CD8-positive, alpha-beta memory T cell (primary cell): ENCODE data around the gene FAM184B. TPM values are rescaled to one million over a fixed set of nuclear protein-coding genes. Genes with fewer than 3 reads are reported as not detected.
A peak's percentile ranks its signal among the peaks of the same experiment; 100 is the strongest.

ENCODE experiments used
- CTCF ChIA-PET: fragments of 350-600 bp; sonication (Branson Sonifier 250); formaldehyde crosslinking; loops from one replicate; lab custom pipeline; 2021; ENCODE audit warnings: antibody characterized with exemption; lab: Charles Lee
- POLR2A ChIA-PET: fragments of 350-600 bp; sonication (Branson Sonifier 250); formaldehyde crosslinking; loops from one replicate; lab custom pipeline; 2021; ENCODE audit warnings: antibody characterized with exemption; lab: Charles Lee
- DNase-seq, 5 donors: peaks; one replicate each; pipeline versions ENCODE4 v3.0.0 to v3.0.0-alpha.2; 2020 to 2022; ENCODE audit warnings: mixed read lengths in 1 of 5
- H3K27ac ChIP-seq: one replicate; pipeline ENCODE4 v1.7.0; 2013; ENCODE audit warnings: low read depth, mild to moderate bottlenecking, low read length, moderate library complexity
- H3K27me3 ChIP-seq: 2 replicates; pipeline ENCODE4 v1.7.0; 2013; ENCODE audit warnings: low read length, mild to moderate bottlenecking; ENCODE audit not compliant: insufficient read depth, poor library complexity, severe bottlenecking
- H3K36me3 ChIP-seq: 2 replicates; pipeline ENCODE4 v1.7.0; 2013; ENCODE audit warnings: mild to moderate bottlenecking, low read length, moderate library complexity; ENCODE audit not compliant: insufficient read depth
- H3K4me1 ChIP-seq: 2 replicates; pipeline ENCODE4 v1.7.0; 2013; ENCODE audit warnings: mild to moderate bottlenecking, low read length, moderate library complexity; ENCODE audit not compliant: insufficient read depth
- H3K4me3 ChIP-seq: 2 replicates; pipeline ENCODE4 v1.7.0; 2013; ENCODE audit warnings: mild to moderate bottlenecking, low read length
- H3K9me3 ChIP-seq: 2 replicates; pipeline ENCODE4 v1.7.0; 2013; ENCODE audit warnings: mild to moderate bottlenecking, low read length
- H3K27ac Mint-ChIP-seq, 8 donors: one replicate each; pipeline ENCODE4 v1.8.0; 2020 to 2021; ENCODE audit warnings: mixed read lengths in 8 of 8, mild to moderate bottlenecking in 6 of 8, inconsistent platforms in 3 of 8, moderate library complexity in 3 of 8
- H3K27me3 Mint-ChIP-seq, 2 donors: one replicate each; pipeline ENCODE4 v1.8.0; 2020 to 2021; ENCODE audit warnings: mixed read lengths in 2 of 2, mild to moderate bottlenecking in 1 of 2, moderate library complexity in 1 of 2
- H3K36me3 Mint-ChIP-seq, 3 donors: one replicate each; pipeline ENCODE4 v1.8.0; 2020 to 2021; ENCODE audit warnings: mixed read lengths in 3 of 3, inconsistent platforms in 1 of 3, mild to moderate bottlenecking in 1 of 3
- H3K4me1 Mint-ChIP-seq, 3 donors: one replicate each; pipeline ENCODE4 v1.8.0; 2020 to 2021; ENCODE audit warnings: mixed read lengths in 3 of 3, inconsistent platforms in 1 of 3, mild to moderate bottlenecking in 1 of 3
- H3K4me3 Mint-ChIP-seq, 7 donors: one replicate each; pipeline ENCODE4 v1.8.0; 2020 to 2021; ENCODE audit warnings: mixed read lengths in 7 of 7, mild to moderate bottlenecking in 6 of 7, moderate library complexity in 4 of 7, inconsistent platforms in 2 of 7
- H3K9me3 Mint-ChIP-seq, 5 donors: one replicate each; pipeline ENCODE4 v1.8.0; 2020 to 2022; ENCODE audit warnings: mixed read lengths in 5 of 5, mild to moderate bottlenecking in 3 of 5, moderate library complexity in 2 of 5, inconsistent platforms in 1 of 5
- polyA plus RNA-seq: library from polyadenylated mRNA; unstranded; fragments of 300-500 nt; fragmentation: Illumina TruSeq; gene quantifications from one replicate; pipeline ENCODE4 v1.2.3, GENCODE V29; 2021
- total RNA-seq, 2 experiments: library from RNA; stranded (reverse); gene quantifications; one replicate each; pipeline ENCODE4 v1.2.3, GENCODE V29; 2021

Gene FAM184B
- total and polyA plus RNA-seq, 3 experiments from 2014 or later: 0.02 TPM; not detected in 2

DNA sequence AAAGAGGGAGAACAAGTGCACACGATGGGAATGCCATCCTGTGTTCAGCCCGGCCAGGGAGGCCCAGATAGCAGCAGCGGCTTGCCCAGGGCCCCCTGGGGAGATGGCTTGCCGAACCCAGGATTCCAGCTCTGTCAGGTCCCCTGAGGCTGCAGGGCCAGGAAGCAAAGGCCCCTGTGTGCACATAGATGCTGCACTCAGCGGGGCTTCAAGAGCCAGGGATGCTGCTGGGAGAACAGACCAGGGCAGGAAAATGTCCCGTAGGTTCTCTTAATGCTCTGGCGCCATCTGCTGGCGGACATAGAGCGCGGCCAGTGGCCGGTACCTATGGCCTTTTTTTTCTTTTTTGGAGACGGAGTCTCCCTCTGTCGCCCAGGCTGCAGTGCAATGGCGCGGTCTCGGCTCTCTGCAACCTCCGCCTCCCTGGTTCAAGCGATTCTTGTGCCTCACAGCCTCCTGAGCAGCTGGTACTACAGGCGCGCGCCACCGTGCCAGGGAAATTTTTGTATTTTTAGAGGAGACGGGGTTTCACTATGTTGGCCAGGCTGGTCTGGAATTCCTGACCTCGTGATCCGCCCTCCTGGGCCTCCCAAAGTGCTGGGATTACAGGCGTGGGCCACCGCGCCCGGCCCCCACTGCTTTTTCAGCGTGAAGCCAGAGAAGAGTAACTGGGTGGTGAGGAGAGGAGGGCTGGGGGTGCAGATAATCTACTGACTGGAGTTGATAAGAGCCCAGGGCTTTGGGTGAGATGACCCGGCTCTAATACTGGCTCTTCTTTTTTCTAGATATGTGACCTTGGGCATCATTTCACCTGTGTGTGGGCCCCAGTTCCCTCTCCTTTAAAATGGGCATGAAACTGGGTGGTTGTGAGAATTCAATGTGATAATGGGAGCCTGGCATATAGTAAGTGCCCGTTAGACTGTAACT is 144.5 kb downstream of the FAM184B start:
- H3K4me3 ChIP-seq: no peak overlapping the region
- H3K36me3 ChIP-seq: peaks cover 24% of the 10 kb centered on the region
- Mint-ChIP-seq H3K9me3 (no peaks in the 10 kb centered on the region), H3K36me3 (peaks cover 0 to 37% (median 11%) of the 10 kb centered on the region in 3 donors), H3K27me3 (no peaks in the 10 kb centered on the region), H3K27ac (peak overlapping the region in 3 of 8 donors; percentile 47 to 89 (median 54)), H3K4me3 (no peak overlapping the region), H3K4me1 (peaks cover 0 to 4% (median 3%) of the 10 kb centered on the region in 3 donors)
- no peaks in the 10 kb centered on the region for H3K9me3 ChIP-seq
- ChIA-PET CTCF (interaction anchor here (0.9 to 4.5 kb wide), 13 partner anchors 10 to 180 kb away, joined by 3 to 53 read pairs (median 3); partner anchors contain the start of gene MED28), POLR2A (no interaction called here)
- DNase-seq: peak; percentile 50 to 78 (median 62)
- H3K27ac ChIP-seq: no peak overlapping the region
- no peaks in the 10 kb centered on the region for H3K27me3 ChIP-seq
- no peaks in the 10 kb centered on the region for H3K4me1 ChIP-seq

DNA sequence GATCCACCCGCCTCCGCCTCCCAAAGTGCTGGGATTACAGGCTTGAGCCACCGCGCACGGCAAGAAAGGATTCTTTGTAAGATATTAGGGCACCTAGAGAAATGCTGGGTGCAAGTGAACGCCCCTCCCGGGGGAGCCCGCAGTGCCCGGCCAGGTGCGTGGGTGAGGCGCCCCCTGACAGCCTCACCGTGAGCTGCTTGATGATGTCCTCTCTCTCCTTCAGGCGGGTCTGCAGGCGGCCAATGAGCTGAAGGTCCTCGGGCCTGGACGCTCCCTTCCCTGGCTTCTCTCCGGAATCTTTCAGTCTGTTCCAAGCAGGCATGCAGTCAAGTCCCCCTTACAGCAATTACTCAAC is 145.1 kb downstream of the FAM184B start:
- Histone ChIP-seq H3K27me3 (no peaks in the 10 kb centered on the region), H3K4me3 (no peak overlapping the region), H3K9me3 (no peaks in the 10 kb centered on the region), H3K36me3 (peaks cover 30% of the 10 kb centered on the region), H3K27ac (no peak overlapping the region), H3K4me1 (no peaks in the 10 kb centered on the region)
- peaks cover 0 to 8% (median 5%) of the 10 kb centered on the region in 3 donors for H3K4me1 Mint-ChIP-seq
- H3K36me3 Mint-ChIP-seq: peaks cover 0 to 43% (median 11%) of the 10 kb centered on the region in 3 donors
- ChIA-PET POLR2A (interaction anchor here (0.6 kb wide), 1 partner anchor 23 kb away, joined by 3 read pairs; no protein-coding TSS in a partner anchor), CTCF (interaction anchor here (0.9 to 4.5 kb wide), 12 partner anchors 10 to 181 kb away, joined by 3 to 53 read pairs (median 4); partner anchors contain the start of gene MED28)
- DNase-seq: no peak
- H3K27ac Mint-ChIP-seq: peak overlapping the region in 3 of 8 donors; percentile 54 to 89 (median 56)
- H3K27me3 Mint-ChIP-seq: no peaks in the 10 kb centered on the region
- no peak overlapping the region for H3K4me3 Mint-ChIP-seq
- no peaks in the 10 kb centered on the region for H3K9me3 Mint-ChIP-seq

DNA sequence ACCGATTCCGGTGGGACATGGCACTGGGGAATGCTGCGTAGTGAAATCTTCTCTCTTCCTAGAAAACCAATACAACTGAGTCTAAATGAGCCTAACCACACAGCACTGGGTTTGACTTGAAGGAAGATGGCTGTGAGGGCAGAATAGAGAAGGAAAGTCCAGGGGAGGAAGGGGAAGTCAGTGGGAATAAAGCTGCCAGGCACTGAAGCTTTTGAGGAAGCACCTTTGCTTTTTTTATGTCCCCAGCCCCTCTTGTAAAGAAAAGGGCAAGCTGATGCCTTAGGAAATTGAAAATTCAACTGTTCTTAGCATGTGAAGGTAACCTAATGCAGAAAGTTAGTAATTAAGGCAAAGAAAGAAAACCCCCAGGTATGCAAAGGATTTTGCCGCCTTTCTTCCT is 146.4 kb downstream of the FAM184B start:
- peak overlapping the region in 4 of 8 donors; percentile 9 to 56 (median 46) for H3K27ac Mint-ChIP-seq
- CTCF ChIA-PET: interaction anchor here (0.7 to 4.5 kb wide), 4 partner anchors 18 to 88 kb away, joined by 3 to 53 read pairs (median 5); no protein-coding TSS in a partner anchor
- H3K36me3 ChIP-seq: peaks cover 41% of the 10 kb centered on the region

DNA sequence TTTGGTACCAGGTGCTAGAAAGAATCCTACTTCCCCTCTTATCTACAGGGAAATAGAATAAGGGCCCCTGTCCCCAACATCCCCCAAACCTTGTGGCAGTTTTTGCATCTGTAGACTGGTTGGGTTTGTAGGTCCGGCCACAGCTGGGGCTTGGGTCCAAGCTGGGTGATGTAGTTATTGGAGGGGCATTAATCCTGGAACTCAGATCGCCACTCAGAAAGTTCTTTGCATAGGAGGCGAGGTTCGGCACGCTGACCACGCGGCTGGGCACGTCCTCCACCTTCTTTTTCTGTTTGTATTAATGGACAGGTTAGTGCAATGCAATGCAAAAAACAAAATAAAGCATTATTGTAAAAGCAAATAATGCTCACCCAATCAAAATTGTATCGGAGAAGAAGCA is 147.8 kb downstream of the FAM184B start:
- Histone ChIP-seq H3K27ac (no peak overlapping the region), H3K4me1 (no peaks in the 10 kb centered on the region), H3K4me3 (no peak overlapping the region), H3K9me3 (no peaks in the 10 kb centered on the region), H3K27me3 (no peaks in the 10 kb centered on the region), H3K36me3 (peaks cover 46% of the 10 kb centered on the region)
- ChIA-PET POLR2A (no interaction called here), CTCF (interaction anchor here (1.3 to 2.3 kb wide), 2 partner anchors 80 to 85 kb away, joined by 4 to 10 read pairs; no protein-coding TSS in a partner anchor)
- H3K27me3 Mint-ChIP-seq: no peaks in the 10 kb centered on the region
- no peak for DNase-seq
- H3K27ac Mint-ChIP-seq: no peak overlapping the region
- H3K36me3 Mint-ChIP-seq: peaks cover 0 to 65% (median 17%) of the 10 kb centered on the region in 3 donors
- H3K4me1 Mint-ChIP-seq: peaks cover 12 to 25% (median 14%) of the 10 kb centered on the region in 3 donors
- no peaks in the 10 kb centered on the region for H3K9me3 Mint-ChIP-seq
- H3K4me3 Mint-ChIP-seq: no peak overlapping the region

More for the DNA sequence above, 146.4 kb downstream of the FAM184B start:
- no peak for DNase-seq
- no peaks in the 10 kb centered on the region for H3K9me3 ChIP-seq
- H3K27me3 Mint-ChIP-seq: no peaks in the 10 kb centered on the region
- H3K9me3 Mint-ChIP-seq: no peaks in the 10 kb centered on the region
- H3K36me3 Mint-ChIP-seq: peaks cover 0 to 55% (median 12%) of the 10 kb centered on the region in 3 donors
- H3K4me1 Mint-ChIP-seq: peaks cover 4 to 10% (median 5%) of the 10 kb centered on the region in 3 donors
- no peak overlapping the region for H3K4me3 ChIP-seq
- no peaks in the 10 kb centered on the region for H3K4me1 ChIP-seq
- H3K27ac ChIP-seq: no peak overlapping the region
- H3K27me3 ChIP-seq: no peaks in the 10 kb centered on the region
- H3K4me3 Mint-ChIP-seq: no peak overlapping the region
- POLR2A ChIA-PET: no interaction called here

DNA sequence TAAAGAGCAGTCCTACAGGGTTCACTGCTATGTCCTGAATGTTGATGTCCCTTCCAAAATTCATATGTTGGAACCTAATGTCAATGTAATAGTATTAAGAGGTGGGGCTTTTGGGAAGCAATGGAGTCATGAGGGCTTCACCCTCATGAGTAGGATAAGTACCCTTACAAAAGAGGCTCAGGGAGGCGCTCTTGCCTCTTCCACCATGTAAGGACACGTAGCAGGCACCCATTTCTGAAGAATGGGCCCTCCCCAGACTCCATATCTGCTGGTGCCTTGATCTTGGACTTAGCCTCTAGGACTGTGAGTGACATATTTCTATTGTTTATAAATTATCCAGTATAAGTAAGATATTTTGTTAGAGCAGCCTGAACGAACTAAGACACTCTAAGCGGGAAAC is 151.2 kb downstream of the FAM184B start:
- ChIA-PET POLR2A (no interaction called here), CTCF (interaction anchor here (1.2 kb wide), 1 partner anchor 13 kb away, joined by 3 read pairs; no protein-coding TSS in a partner anchor)
- Histone ChIP-seq H3K36me3 (peaks cover 63% of the 10 kb centered on the region), H3K9me3 (no peaks in the 10 kb centered on the region), H3K4me3 (no peak overlapping the region), H3K27ac (no peak overlapping the region), H3K4me1 (no peaks in the 10 kb centered on the region), H3K27me3 (no peaks in the 10 kb centered on the region)
- DNase-seq: no peak
- H3K27ac Mint-ChIP-seq: peak overlapping the region in 3 of 8 donors; percentile 3 to 40 (median 11)
- H3K4me3 Mint-ChIP-seq: no peak overlapping the region
- peaks cover 16 to 33% (median 27%) of the 10 kb centered on the region in 3 donors for H3K4me1 Mint-ChIP-seq
- H3K36me3 Mint-ChIP-seq: peaks cover 0 to 88% (median 32%) of the 10 kb centered on the region in 3 donors
- H3K9me3 Mint-ChIP-seq: no peaks in the 10 kb centered on the region
- H3K27me3 Mint-ChIP-seq: peaks cover 0 to 1% of the 10 kb centered on the region in 2 donors

DNA sequence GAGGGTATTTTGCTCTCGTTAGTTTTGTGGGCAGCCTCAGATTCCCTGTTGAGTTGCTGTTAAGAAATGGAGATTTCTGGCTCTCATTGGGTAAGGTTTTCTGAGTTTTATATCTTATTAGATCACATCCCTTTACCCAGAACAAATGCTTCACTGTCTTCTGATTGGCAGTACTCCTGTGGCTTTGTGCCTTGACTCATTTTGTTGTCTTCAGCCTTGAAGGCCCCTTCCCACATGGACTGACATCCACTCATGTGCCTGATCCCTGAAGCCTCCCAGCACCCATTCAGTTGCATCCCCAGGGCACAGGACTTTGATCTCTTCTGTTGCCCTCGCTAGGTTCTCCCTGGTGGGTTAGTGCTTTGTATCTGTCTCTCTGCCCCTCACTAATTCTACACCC is 156.6 kb downstream of the FAM184B start:
- ChIA-PET POLR2A (no interaction called here), CTCF (no interaction called here)
- H3K9me3 ChIP-seq: no peaks in the 10 kb centered on the region
- H3K27me3 ChIP-seq: no peaks in the 10 kb centered on the region
- no peaks in the 10 kb centered on the region for H3K9me3 Mint-ChIP-seq
- peaks cover 0 to 1% of the 10 kb centered on the region in 2 donors for H3K27me3 Mint-ChIP-seq
- no peak for DNase-seq
- no peak overlapping the region for H3K27ac Mint-ChIP-seq
- H3K27ac ChIP-seq: no peak overlapping the region
- H3K4me1 Mint-ChIP-seq: peaks cover 24 to 49% (median 42%) of the 10 kb centered on the region in 3 donors
- H3K4me3 ChIP-seq: no peak overlapping the region
- no peaks in the 10 kb centered on the region for H3K4me1 ChIP-seq
- peaks cover 68% of the 10 kb centered on the region for H3K36me3 ChIP-seq
- H3K4me3 Mint-ChIP-seq: no peak overlapping the region
- H3K36me3 Mint-ChIP-seq: peaks cover 7 to 96% (median 38%) of the 10 kb centered on the region in 3 donors

DNA sequence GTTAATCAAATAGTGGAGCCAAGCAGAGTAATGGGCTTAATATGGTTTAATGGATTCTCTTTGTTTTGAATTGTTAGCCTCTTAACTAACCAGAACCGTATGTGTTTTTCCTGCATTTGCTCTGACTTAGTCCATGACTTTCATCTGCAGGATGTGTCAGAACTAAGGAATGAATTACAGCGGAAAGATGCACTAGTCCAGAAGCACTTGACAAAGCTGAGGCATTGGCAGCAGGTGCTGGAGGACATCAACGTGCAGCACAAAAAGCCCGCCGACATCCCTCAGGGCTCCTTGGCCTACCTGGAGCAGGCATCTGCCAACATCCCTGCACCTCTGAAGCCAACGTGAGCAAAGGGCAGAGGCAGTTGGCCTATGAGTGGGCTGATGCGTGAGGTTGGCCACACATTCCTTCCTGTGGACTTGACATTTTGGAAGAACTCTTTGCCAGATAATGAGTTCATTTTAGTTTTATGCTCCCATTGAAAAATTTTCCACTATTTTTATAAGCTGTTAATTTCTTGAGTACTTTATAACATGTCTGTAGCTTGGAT is 157.9 kb downstream of the FAM184B start:
- Mint-ChIP-seq H3K27me3 (peaks cover 0 to 1% of the 10 kb centered on the region in 2 donors), H3K9me3 (no peaks in the 10 kb centered on the region), H3K27ac (no peak overlapping the region), H3K36me3 (peaks cover 7 to 96% (median 40%) of the 10 kb centered on the region in 3 donors), H3K4me3 (no peak overlapping the region), H3K4me1 (peaks cover 31 to 53% (median 42%) of the 10 kb centered on the region in 3 donors)
- H3K4me1 ChIP-seq: peaks cover 11% of the 10 kb centered on the region
- CTCF ChIA-PET: no interaction called here
- no peaks in the 10 kb centered on the region for H3K9me3 ChIP-seq
- H3K27ac ChIP-seq: no peak overlapping the region
- H3K36me3 ChIP-seq: peaks cover 73% of the 10 kb centered on the region
- no peak for DNase-seq
- H3K27me3 ChIP-seq: no peaks in the 10 kb centered on the region
- POLR2A ChIA-PET: no interaction called here
- no peak overlapping the region for H3K4me3 ChIP-seq
